Keratinocyte (primary cell): ENCODE measurements around the gene KDF1. TPM values are rescaled to one million over a fixed set of nuclear protein-coding genes. Genes with fewer than 3 reads are reported as not detected.

ENCODE experiments used
- DNase-seq: peaks from one replicate; pipeline ENCODE4 v3.0.0-alpha.2; 2011; ENCODE audit warnings: low read depth, missing footprints, low spot score
- FAIRE-seq: peaks from 2 replicates; lab custom pipeline; 2011; peaks lifted over from hg19 to GRCh38; lab: Jason Lieb, UNC
- H2AFZ ChIP-seq: 2 replicates; pipeline ENCODE4 v1.6.0; 2012; ENCODE audit warnings: low read length, control low read depth, inconsistent platforms; ENCODE audit not compliant: control insufficient read depth
- H3K27ac ChIP-seq: 2 replicates; pipeline ENCODE4 v1.5.1; 2011; ENCODE audit warnings: low read length; ENCODE audit not compliant: control insufficient read depth, insufficient read depth
- H3K27me3 ChIP-seq: 3 replicates; pipeline ENCODE4 v1.6.0; 2011; ENCODE audit warnings: low read length; ENCODE audit not compliant: control insufficient read depth, insufficient read depth; ENCODE audit errors: extremely low read depth
- H3K36me3 ChIP-seq, 2 experiments: 2 replicates in 1 of 2; 3 replicates in 1 of 2; pipeline ENCODE4 v1.5.1; 2011; ENCODE audit warnings: low read length in 2 of 2, mild to moderate bottlenecking in 1 of 2; ENCODE audit not compliant: control insufficient read depth in 2 of 2, insufficient read depth in 2 of 2; ENCODE audit errors: extremely low read depth in 1 of 2
- H3K4me1 ChIP-seq: 3 replicates; pipeline ENCODE4 v1.5.1; 2011; ENCODE audit warnings: low read length; ENCODE audit not compliant: control insufficient read depth, insufficient read depth; ENCODE audit errors: extremely low read depth
- H3K4me2 ChIP-seq: 3 replicates; pipeline ENCODE4 v1.6.0; 2011; ENCODE audit warnings: low read depth, low read length; ENCODE audit not compliant: control insufficient read depth, insufficient read depth; ENCODE audit errors: extremely low read depth
- H3K4me3 ChIP-seq, 3 experiments: fragments of 200-600 bp in 1 of 3; sonication (generic) in 1 of 3; 2 replicates in 2 of 3; 3 replicates in 1 of 3; pipeline ENCODE4 v1.5.1; 2011 to 2016; ENCODE audit warnings: low read length in 3 of 3, mild to moderate bottlenecking in 3 of 3, control low read depth in 2 of 3, inconsistent platforms in 1 of 3, low read depth in 1 of 3, mixed read lengths in 1 of 3, mixed run types in 1 of 3, moderate library complexity in 1 of 3; ENCODE audit not compliant: control insufficient read depth in 2 of 3, insufficient read depth in 2 of 3; ENCODE audit errors: extremely low read depth in 1 of 3
- H3K79me2 ChIP-seq: 2 replicates; pipeline ENCODE4 v1.6.0; 2012; ENCODE audit warnings: low read length; ENCODE audit not compliant: control insufficient read depth, insufficient read depth
- H3K9ac ChIP-seq: 3 replicates; pipeline ENCODE4 v1.6.0; 2011; ENCODE audit warnings: low read length; ENCODE audit not compliant: control insufficient read depth, insufficient read depth; ENCODE audit errors: extremely low read depth
- H3K9me1 ChIP-seq: 3 replicates; pipeline ENCODE4 v1.6.0; 2011; ENCODE audit warnings: low read length; ENCODE audit not compliant: control insufficient read depth, insufficient read depth; ENCODE audit errors: extremely low read depth
- H3K9me3 ChIP-seq: 2 replicates; pipeline ENCODE4 v1.5.1; 2012; ENCODE audit warnings: low read depth, low read length; ENCODE audit not compliant: control insufficient read depth
- H4K20me1 ChIP-seq: 3 replicates; pipeline ENCODE4 v1.6.0; 2011; ENCODE audit warnings: low read length; ENCODE audit not compliant: control insufficient read depth, insufficient read depth; ENCODE audit errors: extremely low read depth
- CTCF ChIP-seq, 3 experiments: IDR thresholded peaks in 1 of 3; conservative IDR thresholded peaks in 1 of 3; optimal IDR thresholded peaks in 1 of 3; 2 replicates in 2 of 3; 3 replicates in 1 of 3; pipeline versions ENCODE3 to v1.5.1; 2011; ENCODE audit warnings: low read length in 3 of 3, mild to moderate bottlenecking in 3 of 3, moderate library complexity in 2 of 3, control low read depth in 1 of 3, inconsistent platforms in 1 of 3; ENCODE audit not compliant: insufficient read depth in 2 of 3; ENCODE audit errors: extremely low read depth in 1 of 3
- EZH2 ChIP-seq: IDR thresholded peaks from one replicate; pipeline ENCODE4 v1.6.1; 2012; ENCODE audit warnings: inconsistent platforms, mild to moderate bottlenecking, low read length, moderate library complexity
- dilution Hi-C: fragments of 300-500 bp; cut with MboI; formaldehyde crosslinking; loops from one replicate; pipeline ENCODE4 v1.7.0; 2020; ENCODE audit warnings: low sequenced_read_pairs; ENCODE audit not compliant: extremely low pct_ligation_motif_present
- polyA plus RNA-seq, 5 experiments: library from polyadenylated mRNA; depleted of rRNA in 3 of 5; stranded (reverse) in 3 of 5; stranded (forward) in 1 of 5; unstranded in 1 of 5; fragments of >200 nt; gene quantifications; 1 replicate in 1 of 5; 2 replicates in 3 of 5; 3 replicates in 1 of 5; pipeline versions ENCODE4 v1.2.1 to v1.2.3, GENCODE V29; 2011 to 2012; ENCODE audit warnings: missing spikeins in 2 of 5, low read depth in 1 of 5, low replicate concordance in 1 of 5

The KDF1 gene
- polyA plus RNA-seq, 1 donor (not counting 4 experiments of a cell fraction or from before 2014, with no cell fraction given): 13.8 TPM

- Histone ChIP-seq H3K9me1 (no peaks in the 10 kb centered on the region), H2AFZ (no peak overlapping the region), H3K4me1 (peaks cover 11% of the 10 kb centered on the region), H3K9me3 (no peaks in the 10 kb centered on the region), H3K27me3 (peaks cover 3% of the 10 kb centered on the region), H4K20me1 (no peaks in the 10 kb centered on the region), H3K79me2 (no peaks in the 10 kb centered on the region), H3K9ac (no peak overlapping the region), H3K36me3 (no peaks in the 10 kb centered on the region), H3K27ac (no peak overlapping the region), H3K4me2 (no peak overlapping the region), H3K4me3 (no peak overlapping the region)
- TF ChIP-seq EZH2 (no peak), CTCF (optimal IDR thresholded peaks at IDR 0.05 in 1 of 3, IDR thresholded peaks at IDR 0.05 in 1 of 3, conservative IDR thresholded peaks at IDR 0.05 in 1 of 3; ENCODE audit: extremely low read depth in 1 of 3, insufficient read depth in 2 of 3, low read length in 3 of 3) (no peak)
- FAIRE-seq: no peak
- DNase-seq: no peak
- dilution Hi-C loops: no loop called here
Observed at GRCh38 chr1:26912147-26912490, 48.1 kb downstream of the KDF1 start.

- dilution Hi-C loops: no loop called here
- H3K4me3 ChIP-seq: no peak overlapping the region
- no peak overlapping the region for H3K9ac ChIP-seq
- H2AFZ ChIP-seq: no peak overlapping the region
- H3K9me3 ChIP-seq: no peaks in the 10 kb centered on the region
- TF ChIP-seq CTCF (optimal IDR thresholded peaks at IDR 0.05 in 1 of 3, IDR thresholded peaks at IDR 0.05 in 1 of 3, conservative IDR thresholded peaks at IDR 0.05 in 1 of 3; ENCODE audit: extremely low read depth in 1 of 3, insufficient read depth in 2 of 3, low read length in 3 of 3) (no peak), EZH2 (no peak)
- peaks cover 3% of the 10 kb centered on the region for H3K27me3 ChIP-seq
- no peaks in the 10 kb centered on the region for H3K36me3 ChIP-seq
- H3K79me2 ChIP-seq: no peaks in the 10 kb centered on the region
- H4K20me1 ChIP-seq: no peaks in the 10 kb centered on the region
- H3K4me1 ChIP-seq: peaks cover 11% of the 10 kb centered on the region
- no peak overlapping the region for H3K4me2 ChIP-seq
- no peaks in the 10 kb centered on the region for H3K9me1 ChIP-seq
- H3K27ac ChIP-seq: no peak overlapping the region
- FAIRE-seq (no peak), DNase-seq (no peak)
Observed at GRCh38 chr1:26911399-26912146, 48.7 kb downstream of the KDF1 start.
